Thyroid gland (tissue), 4 donors: Measurements from ENCODE around the gene DLX4. TPM values are rescaled to one million over a fixed set of nuclear protein-coding genes. Genes with fewer than 3 reads are reported as not detected.

Experiments used
- DNase-seq, 2 donors: peaks; one replicate each; pipeline ENCODE4 v3.0.0-alpha.2; 2019
- H3K27ac ChIP-seq, 3 donors: fragments of 200-600 bp; sonication (generic); 1 replicate in 2 of 3; 2 replicates in 1 of 3; pipeline ENCODE4 v1.5.1; 2016 to 2019; ENCODE audit warnings: mild to moderate bottlenecking in 1 of 3, moderate library complexity in 1 of 3
- H3K27me3 ChIP-seq: fragments of 200-600 bp; sonication (generic); one replicate; pipeline ENCODE4 v1.5.1; 2019
- H3K36me3 ChIP-seq, 2 donors: fragments of 200-600 bp; sonication (generic); one replicate each; pipeline ENCODE4 v1.5.1; 2016 to 2019
- H3K4me1 ChIP-seq, 2 donors: fragments of 200-600 bp; sonication (generic); one replicate each; pipeline ENCODE4 v1.5.1; 2017 to 2019
- H3K4me3 ChIP-seq, 3 donors: fragments of 200-600 bp; sonication (generic); replicated peaks in 1 of 3; 1 replicate in 2 of 3; 2 replicates in 1 of 3; pipeline ENCODE4 v1.5.1; 2016; ENCODE audit warnings: mild to moderate bottlenecking in 1 of 3
- H3K9me3 ChIP-seq: fragments of 200-600 bp; sonication (generic); one replicate; pipeline ENCODE4 v1.5.1; 2017
- CTCF ChIP-seq, 6 experiments: fragments of 200-600 bp in 3 of 6; fragments of 450-650 bp in 3 of 6; sonication (generic) in 3 of 6; IDR thresholded peaks; one replicate each; pipeline ENCODE4 v1.5.1; 2016 to 2019; ENCODE audit warnings: antibody characterized with exemption in 6 of 6, mild to moderate bottlenecking in 2 of 6, inconsistent platforms in 1 of 6, moderate library complexity in 1 of 6
- POLR2A ChIP-seq, 2 donors: fragments of 450-650 bp; IDR thresholded peaks; one replicate each; pipeline ENCODE4 v1.6.1; 2017; ENCODE audit warnings: antibody characterized with exemption in 2 of 2, mild to moderate bottlenecking in 2 of 2, moderate library complexity in 1 of 2
- WGBS, 2 donors: methylation state at CpG; one replicate each; pipeline ENCODE4 v1.1.5; 2017; 5-methylcytosine and 5-hydroxymethylcytosine counted together
- intact Hi-C: fragments of 100-400 bp; cut with DNase I; formaldehyde crosslinking; loops from one replicate; pipeline ENCODE4 v1.15.1; 2023
- total RNA-seq, 4 donors: library from RNA; depleted of rRNA; stranded (reverse); fragments of >200 nt; gene quantifications; one replicate each; pipeline ENCODE4 v1.2.3, GENCODE V29; 2016

Gene DLX4
- total RNA-seq, 4 donors from 2014 or later: 0.56 to 1.2 TPM; not detected in 2

DNA sequence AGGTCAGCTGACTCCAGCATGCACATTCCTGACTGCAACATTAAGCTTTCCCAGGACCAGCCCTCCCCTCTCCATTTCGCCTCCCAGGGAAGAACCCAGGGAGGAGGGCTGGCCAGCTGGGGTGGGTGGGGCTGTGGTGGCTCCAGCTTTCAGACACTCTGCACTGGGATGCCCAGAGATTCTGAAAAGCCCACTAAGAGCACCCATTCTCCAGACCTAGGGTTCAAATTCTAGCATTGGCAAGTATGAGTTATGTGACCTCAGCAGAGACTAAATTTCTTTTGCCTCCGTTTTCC lies 18.2 kb downstream of the DLX4 start:
- Histone ChIP-seq H3K27me3 (no peaks in the 10 kb centered on the region), H3K4me3 (no peak overlapping the region), H3K4me1 (peaks cover 6 to 9% of the 10 kb centered on the region in 2 donors), H3K36me3 (no peaks in the 10 kb centered on the region), H3K27ac (no peak overlapping the region), H3K9me3 (no peaks in the 10 kb centered on the region)
- intact Hi-C loops: no loop called here
- no peak for TF ChIP-seq CTCF (IDR thresholded peaks at IDR 0.05)
- no peak for DNase-seq
- WGBS, 2 donors: 79 to 85% methylated on average over 2 of the region's 2 CpGs

DNA sequence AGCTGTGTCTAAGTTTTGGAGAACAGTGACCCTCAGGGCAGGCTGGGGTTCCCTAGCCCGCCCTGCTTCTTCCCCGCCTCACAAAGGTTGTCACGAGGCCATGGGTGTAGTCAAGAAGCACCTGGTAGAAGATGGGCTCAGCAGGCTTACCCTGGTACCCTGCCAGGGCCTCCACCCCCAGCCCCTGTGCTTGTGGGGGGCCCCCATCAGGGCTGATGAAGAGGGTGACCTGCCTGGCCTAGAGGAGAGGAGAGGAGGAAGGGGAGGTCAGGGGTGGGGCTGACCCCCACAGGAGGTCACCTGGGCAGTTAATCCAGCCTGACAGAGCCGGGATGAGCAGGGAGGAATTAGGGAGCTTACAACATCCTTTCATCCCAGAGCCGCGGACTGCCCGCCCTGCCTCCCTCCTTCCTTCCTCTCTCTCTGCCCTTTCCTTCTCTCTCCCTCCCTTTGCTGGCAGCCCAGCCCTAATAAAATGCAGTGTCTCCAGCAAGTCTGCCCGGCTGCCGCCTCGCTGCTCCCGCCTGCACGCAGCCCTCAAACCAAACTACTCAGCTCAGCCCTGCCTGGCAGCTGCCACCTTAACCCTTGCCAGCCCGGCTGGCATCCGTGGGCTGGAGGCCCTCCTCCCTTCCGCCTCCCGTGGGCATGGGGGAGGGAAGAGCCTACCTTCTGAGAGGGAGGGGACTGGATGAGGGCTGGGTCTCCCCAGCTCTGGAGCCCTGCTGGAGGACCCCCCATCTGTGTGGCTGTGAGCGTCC lies 18.9 kb downstream of the DLX4 start:
- H3K4me3 ChIP-seq: no peak overlapping the region
- H3K27me3 ChIP-seq: no peaks in the 10 kb centered on the region
- TF ChIP-seq CTCF (IDR thresholded peaks at IDR 0.05): no peak
- TF ChIP-seq POLR2A (IDR thresholded peaks at IDR 0.05): no peak
- no peak overlapping the region for H3K27ac ChIP-seq
- peak; percentile 74 to 77 for DNase-seq
- no peaks in the 10 kb centered on the region for H3K9me3 ChIP-seq
- no peaks in the 10 kb centered on the region for H3K36me3 ChIP-seq
- intact Hi-C loops: no loop called here
- 11 to 18% methylated on average over 15 to 17 of the region's 17 CpGs for WGBS, 2 donors
- peaks cover 6 to 14% of the 10 kb centered on the region in 2 donors for H3K4me1 ChIP-seq

GRCh38 chr17:49989518-49989880 lies 20.5 kb downstream of the DLX4 start:
- DNase-seq: no peak
- Histone ChIP-seq H3K36me3 (no peaks in the 10 kb centered on the region), H3K27me3 (no peaks in the 10 kb centered on the region), H3K9me3 (no peaks in the 10 kb centered on the region), H3K4me1 (peaks cover 17 to 30% of the 10 kb centered on the region in 2 donors), H3K4me3 (no peak overlapping the region), H3K27ac (no peak overlapping the region)
- intact Hi-C loops: no loop called here
- 72% methylated on average over 4 of the region's 4 CpGs; no CpG with 5 or more reads in 1 of the 2 donors for WGBS, 2 donors
- TF ChIP-seq CTCF (IDR thresholded peaks at IDR 0.05) (no peak), POLR2A (IDR thresholded peaks at IDR 0.05) (no peak)

GRCh38 chr17:49990331-49990730 lies 21.3 kb downstream of the DLX4 start:
- H3K27me3 ChIP-seq: no peaks in the 10 kb centered on the region
- no peak for DNase-seq

More at GRCh38 chr17:49990331-49990730, 21.3 kb downstream of the DLX4 start:
- TF ChIP-seq POLR2A (IDR thresholded peaks at IDR 0.05): no peak
- no peak for TF ChIP-seq CTCF (IDR thresholded peaks at IDR 0.05)
- intact Hi-C loops: loop anchor here (10.0 kb wide), 1 partner anchor 296 kb away; no protein-coding TSS in a partner anchor
- no peaks in the 10 kb centered on the region for H3K36me3 ChIP-seq
- WGBS, 2 donors: 85 to 94% methylated on average over 3 of the region's 3 CpGs
- H3K27ac ChIP-seq: no peak overlapping the region
- H3K9me3 ChIP-seq: no peaks in the 10 kb centered on the region
- H3K4me1 ChIP-seq: peaks cover 22 to 38% of the 10 kb centered on the region in 2 donors
- H3K4me3 ChIP-seq: no peak overlapping the region
